GM12872 (cell line): ENCODE data around the gene GH2.

Source experiments
- TF ChIP-seq, protein P1 (sequence below): IDR thresholded peaks from 3 replicates; pipeline ENCODE4 v1.5.1; 2011; ENCODE audit warnings: low read depth, mild to moderate bottlenecking, low read length, moderate library complexity; ENCODE audit not compliant: insufficient read depth

Gene GH2

DNA sequence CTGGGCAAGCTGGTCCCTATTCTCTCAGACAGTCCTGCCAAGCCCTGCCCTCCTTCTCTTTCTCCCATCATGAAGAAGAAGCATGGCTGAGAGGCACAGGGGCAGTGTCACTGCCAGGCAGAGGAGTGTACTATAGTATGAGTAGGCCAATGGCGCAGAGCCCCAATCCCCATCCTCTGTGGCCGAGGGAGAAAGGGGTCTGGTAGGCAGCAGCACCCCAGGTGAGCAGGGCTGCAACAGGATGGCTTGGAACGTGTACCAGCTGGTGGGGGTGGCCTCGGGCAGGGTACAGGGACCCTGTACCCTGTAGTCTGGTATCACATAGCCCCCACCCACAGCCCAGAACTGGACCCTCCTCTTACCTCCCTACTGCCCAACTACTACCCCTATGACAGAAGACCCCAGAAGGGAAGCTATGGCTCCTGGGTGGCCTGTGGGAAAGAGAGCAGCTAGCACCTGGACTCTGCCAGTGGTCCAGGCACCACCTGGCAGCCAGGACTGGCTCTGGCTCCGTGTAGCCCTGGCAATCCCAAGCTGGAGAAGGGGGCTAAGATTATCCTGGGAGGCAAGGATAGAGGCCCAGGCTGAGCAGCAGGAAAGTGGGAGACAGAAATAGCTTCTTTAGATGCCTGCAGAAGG lies 43.7 kb downstream of the GH2 start:
- TF ChIP-seq, protein P1, sequence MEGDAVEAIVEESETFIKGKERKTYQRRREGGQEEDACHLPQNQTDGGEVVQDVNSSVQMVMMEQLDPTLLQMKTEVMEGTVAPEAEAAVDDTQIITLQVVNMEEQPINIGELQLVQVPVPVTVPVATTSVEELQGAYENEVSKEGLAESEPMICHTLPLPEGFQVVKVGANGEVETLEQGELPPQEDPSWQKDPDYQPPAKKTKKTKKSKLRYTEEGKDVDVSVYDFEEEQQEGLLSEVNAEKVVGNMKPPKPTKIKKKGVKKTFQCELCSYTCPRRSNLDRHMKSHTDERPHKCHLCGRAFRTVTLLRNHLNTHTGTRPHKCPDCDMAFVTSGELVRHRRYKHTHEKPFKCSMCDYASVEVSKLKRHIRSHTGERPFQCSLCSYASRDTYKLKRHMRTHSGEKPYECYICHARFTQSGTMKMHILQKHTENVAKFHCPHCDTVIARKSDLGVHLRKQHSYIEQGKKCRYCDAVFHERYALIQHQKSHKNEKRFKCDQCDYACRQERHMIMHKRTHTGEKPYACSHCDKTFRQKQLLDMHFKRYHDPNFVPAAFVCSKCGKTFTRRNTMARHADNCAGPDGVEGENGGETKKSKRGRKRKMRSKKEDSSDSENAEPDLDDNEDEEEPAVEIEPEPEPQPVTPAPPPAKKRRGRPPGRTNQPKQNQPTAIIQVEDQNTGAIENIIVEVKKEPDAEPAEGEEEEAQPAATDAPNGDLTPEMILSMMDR: no peak

DNA sequence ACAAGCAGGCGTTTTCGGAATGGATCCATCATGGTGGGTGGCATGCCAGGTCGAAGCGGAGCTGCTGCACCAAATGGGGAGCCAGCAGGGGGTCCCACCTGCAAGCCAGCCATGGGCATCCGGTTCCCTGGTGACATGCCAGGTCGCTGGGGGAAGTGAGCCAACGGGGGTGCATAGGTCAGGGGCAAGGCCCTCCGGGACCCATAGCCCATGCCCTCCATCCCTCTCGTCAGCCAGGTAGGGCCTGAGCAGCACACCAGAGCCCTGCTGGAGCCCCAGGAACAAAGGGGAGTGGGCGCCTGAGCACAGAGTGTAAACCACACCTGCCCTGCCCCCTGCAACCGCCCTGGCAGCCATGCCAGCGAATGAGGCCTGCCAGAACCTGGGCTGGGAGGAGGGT lies 44.3 kb downstream of the GH2 start:
- TF ChIP-seq, protein P1: no peak

DNA sequence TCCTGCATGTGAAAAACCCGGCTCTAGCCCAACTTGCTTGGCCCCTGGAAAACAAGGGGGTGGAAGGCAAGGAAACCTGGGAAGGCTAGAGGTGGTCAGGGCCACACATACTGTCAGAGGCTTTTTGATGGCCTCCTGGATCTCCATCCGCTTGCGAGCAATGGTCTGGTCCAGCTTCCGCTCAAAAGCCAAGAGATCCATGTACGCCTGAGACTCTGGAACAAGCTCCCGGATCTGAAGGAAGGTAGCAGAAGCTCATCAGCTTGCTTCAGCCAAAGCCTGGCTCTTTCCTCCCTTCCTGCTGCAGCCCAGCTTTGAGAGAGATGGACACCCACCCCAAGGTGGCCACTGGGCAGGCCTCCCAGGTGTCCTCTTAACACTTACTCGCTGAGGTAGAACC lies 44.9 kb downstream of the GH2 start:
- TF ChIP-seq, protein P1: no peak

DNA sequence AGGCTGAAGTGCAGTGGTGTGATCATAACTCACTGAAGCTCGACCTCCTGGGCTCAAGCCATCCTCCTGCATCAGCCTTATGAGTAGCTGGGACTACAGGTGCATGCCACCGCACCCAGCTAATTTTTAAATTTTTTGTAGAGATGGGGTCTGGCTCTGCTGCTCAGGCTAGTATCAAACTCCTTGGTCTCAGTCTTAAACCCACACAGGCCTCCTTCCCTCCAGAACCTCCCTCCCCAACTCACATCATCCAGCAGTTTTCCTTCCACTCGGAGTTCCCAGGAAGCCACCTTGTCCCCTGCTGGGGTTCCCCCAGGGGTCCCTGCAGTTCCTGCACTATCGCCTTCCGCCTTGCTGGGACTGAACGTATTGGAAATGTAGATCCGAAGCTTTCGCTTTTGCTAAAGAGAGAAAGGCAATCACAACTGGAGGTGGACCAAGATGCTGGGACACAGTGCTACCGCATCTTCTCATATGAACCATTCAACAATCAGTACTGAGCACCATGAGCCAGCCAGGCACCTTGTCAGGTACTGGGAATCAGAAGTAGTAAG lies 46.5 kb downstream of the GH2 start:
- TF ChIP-seq, protein P1: no peak

DNA sequence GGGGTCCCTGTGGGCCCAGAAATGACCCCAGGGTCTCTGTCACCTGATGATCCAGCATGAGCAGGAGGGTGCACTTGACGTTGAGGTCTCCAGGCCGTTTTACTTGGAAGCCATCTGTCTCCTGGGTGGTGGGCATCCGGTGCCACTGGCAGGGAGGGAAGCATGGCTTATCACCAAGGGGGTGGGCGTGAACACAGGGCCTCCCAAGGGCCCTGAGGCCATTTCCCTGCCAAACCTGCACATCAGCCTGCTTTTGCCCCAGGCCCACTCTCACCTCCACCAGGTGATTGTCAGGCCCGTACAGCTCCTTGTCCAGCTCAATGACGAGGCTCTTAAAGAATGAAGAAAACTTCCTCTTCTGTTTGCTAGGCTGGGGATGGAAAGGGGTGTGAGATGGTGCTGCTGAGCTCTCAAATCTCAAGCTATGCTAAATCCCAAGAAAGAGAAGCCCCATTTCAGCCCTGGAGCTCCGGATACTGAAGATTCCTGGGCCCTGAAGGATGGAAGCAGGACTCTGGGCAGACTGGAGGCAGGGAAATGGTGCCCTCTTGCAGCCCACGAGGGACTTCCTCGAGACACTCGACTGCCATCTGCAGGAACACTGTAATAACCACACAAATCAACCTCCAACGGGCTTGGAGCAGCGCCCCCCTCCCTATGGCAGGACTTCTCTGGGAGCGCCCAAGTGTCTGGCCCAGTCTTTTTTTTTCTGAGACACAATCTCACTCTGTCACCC lies 47.1 kb downstream of the GH2 start:
- TF ChIP-seq, protein P1: peak; percentile 73

DNA sequence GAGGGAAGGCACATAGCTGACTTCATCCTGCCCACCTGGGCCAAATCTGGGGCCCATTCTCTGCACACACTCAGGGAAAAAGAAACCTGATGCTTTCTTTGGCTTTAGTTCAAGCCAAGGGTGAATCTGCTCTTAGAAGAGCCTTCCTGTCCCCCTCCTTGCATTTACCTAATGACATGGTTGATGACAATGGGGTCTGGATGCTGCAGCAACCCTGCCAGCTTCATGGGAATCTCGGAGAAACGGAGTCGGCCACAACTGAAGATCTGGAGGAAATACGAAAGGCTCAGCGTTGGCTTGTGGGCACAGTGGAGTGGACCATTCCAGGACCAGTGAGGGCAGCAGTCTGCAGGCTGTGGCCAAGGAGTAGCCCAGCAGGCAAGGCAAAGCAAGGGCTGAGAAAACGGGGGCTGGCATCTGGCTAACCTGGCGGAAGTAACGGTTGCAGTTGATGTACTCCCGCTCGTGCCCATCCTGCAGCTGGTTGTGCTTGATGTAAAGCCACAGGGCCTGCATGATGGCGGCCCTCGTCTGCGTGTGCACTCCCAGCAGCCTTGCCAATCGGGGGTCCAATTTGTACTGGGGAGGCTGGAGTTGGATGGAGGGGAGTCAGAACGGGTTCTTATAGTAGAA lies 47.9 kb downstream of the GH2 start:
- TF ChIP-seq, protein P1: no peak

DNA sequence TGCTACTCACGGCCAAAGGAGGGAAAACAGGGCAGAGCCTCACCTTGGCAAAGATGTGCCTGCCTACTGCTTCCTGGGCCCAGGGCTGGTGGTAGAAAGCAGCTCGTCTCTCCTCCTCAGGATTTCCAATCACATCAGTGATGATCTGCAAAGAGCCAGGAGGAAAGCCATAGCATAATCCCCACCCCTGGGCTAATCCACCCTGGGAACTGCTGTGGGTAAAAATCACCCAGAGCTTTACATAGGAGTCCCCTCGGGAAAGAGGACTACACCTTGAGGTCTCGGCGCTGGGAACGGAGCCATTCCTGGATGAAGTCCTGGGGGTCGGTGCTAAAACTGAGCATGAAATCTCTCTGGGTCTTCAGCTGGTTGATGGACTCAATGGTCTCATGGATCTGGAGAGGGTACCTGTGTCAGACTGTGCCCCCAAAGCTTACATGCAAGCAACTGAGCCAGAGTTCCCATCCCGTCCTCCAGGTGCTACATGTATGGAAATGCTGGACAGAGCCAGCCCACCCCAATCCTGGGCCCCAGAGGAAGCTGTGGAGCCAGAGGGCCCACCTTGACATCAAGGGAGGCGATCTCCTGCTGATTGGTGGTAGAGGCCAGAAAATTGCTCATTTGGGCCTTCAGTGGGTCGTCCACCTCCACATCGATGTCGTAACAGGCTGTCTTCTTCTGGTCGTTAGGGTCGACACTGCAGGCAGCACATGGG lies 48.6 kb downstream of the GH2 start:
- TF ChIP-seq, protein P1: no peak
